ENCODE measurements around the gene HIP1. TPM values are rescaled to one million over a fixed set of nuclear protein-coding genes. Genes with fewer than 3 reads are reported as not detected.
"Not testable (repeated sequence)": the region's sequence is repeated elsewhere in the genome, so short reads cannot be mapped to it uniquely, and the experiment has no call there.

HIP1 gene
- total RNA-seq, 4 donors from 2014 or later, result 24.9 to 51.2 (median 27.2) TPM

- ATAC-seq (ENCODE audit: low FRiP score), result no peak
Observed at GRCh38 chr7:75771224-75771623, 32.5 kb upstream of the HIP1 start.

GRCh38 chr7:75762350-75762917, 23.7 kb upstream of the HIP1 start:
- ATAC-seq (ENCODE audit: low FRiP score), result peak; percentile 84
- TF ChIP-seq, protein P1, sequence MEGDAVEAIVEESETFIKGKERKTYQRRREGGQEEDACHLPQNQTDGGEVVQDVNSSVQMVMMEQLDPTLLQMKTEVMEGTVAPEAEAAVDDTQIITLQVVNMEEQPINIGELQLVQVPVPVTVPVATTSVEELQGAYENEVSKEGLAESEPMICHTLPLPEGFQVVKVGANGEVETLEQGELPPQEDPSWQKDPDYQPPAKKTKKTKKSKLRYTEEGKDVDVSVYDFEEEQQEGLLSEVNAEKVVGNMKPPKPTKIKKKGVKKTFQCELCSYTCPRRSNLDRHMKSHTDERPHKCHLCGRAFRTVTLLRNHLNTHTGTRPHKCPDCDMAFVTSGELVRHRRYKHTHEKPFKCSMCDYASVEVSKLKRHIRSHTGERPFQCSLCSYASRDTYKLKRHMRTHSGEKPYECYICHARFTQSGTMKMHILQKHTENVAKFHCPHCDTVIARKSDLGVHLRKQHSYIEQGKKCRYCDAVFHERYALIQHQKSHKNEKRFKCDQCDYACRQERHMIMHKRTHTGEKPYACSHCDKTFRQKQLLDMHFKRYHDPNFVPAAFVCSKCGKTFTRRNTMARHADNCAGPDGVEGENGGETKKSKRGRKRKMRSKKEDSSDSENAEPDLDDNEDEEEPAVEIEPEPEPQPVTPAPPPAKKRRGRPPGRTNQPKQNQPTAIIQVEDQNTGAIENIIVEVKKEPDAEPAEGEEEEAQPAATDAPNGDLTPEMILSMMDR (IDR thresholded peaks at IDR 0.05), result peak in 2 of 3 donors; percentile 6 to 49
- no peak for DNase-seq (ENCODE audit: low spot score)

More at GRCh38 chr7:75771224-75771623, 32.5 kb upstream of the HIP1 start:
- TF ChIP-seq, protein P1 (IDR thresholded peaks at IDR 0.05), result no peak
- no peak for DNase-seq (ENCODE audit: low spot score)

DNA sequence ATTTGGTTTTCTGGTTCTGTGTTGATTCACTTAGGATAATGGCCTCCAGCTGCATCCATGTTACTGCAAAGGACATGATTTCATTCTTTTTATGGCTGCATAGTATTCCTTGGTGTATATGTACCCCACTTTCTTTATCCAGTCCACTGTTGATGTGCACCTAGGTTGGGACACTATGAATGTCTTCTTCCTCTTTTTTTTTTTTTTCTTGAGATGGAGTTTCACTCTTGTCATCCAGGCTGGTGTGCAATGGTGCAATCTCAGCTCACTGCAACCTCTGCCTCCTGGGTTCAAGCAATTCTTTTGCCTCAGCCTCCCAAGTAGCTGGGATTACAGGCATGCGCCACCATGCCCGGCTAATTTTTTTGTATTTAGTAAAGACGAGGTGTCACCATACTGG, 23.1 kb upstream of the HIP1 start:
- DNase-seq (ENCODE audit: low spot score); ATAC-seq (ENCODE audit: low FRiP score): not testable (repeated sequence)

- TF ChIP-seq, protein P1 (IDR thresholded peaks at IDR 0.05), result no peak
- ATAC-seq (ENCODE audit: low FRiP score) (no peak), DNase-seq (ENCODE audit: low spot score) (no peak)
Observed at GRCh38 chr7:75758491-75758890, 19.8 kb upstream of the HIP1 start.

- ATAC-seq (ENCODE audit: low FRiP score) (no peak), DNase-seq (ENCODE audit: low spot score) (no peak)
- TF ChIP-seq, protein P1 (IDR thresholded peaks at IDR 0.05), result no peak
Observed at GRCh38 chr7:75757860-75758259, 19.1 kb upstream of the HIP1 start.

- no peak for DNase-seq (ENCODE audit: low spot score)
- TF ChIP-seq, protein P1 (IDR thresholded peaks at IDR 0.05), result no peak
- ATAC-seq (ENCODE audit: low FRiP score), result no peak
Observed at GRCh38 chr7:75756991-75757676, 18.4 kb upstream of the HIP1 start.

DNA sequence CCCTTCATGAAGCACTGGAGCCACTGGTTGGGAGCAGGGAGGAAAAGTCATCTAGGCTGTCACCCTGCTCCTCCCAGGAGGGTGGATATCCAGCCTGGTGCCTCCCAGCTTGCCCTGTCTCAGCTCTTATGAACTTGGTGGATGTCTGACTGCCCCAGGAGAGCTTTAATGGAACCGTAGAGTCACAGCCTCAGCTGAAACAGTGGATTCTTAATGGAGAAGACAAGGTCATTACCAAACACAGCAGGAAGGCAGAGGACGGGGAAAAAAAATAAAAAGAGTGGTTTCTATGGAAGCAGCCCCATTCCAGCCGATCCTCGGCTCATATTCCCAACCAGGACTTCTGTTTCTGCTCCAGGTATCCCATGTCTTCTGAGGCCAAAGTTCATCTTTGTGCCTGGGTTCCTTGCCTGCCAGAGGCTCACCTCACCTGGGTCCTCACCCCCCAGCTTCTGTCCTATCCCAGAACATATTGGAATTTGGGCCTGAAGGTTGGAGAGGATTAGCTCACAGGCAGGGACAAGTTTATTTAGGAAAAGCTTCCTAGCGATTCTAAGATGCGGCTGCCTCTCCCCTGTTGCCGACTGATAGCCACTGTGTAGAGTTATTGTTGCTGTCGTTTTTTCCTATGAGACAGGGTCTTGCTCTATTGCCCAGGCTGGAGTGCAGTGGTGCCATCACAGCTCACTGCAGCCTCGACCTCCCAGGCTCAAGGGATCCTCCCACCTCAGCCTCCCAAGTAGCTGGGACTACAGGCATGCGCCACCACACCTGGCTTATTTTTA, 17.7 kb upstream of the HIP1 start:
- DNase-seq (ENCODE audit: low spot score), result no peak
- ATAC-seq (ENCODE audit: low FRiP score), result no peak
- TF ChIP-seq, protein P1 (IDR thresholded peaks at IDR 0.05), result no peak

All from omental fat pad (tissue), 4 donors.